ENCODE results near the gene FBXW9.

FBXW9 gene

DNA sequence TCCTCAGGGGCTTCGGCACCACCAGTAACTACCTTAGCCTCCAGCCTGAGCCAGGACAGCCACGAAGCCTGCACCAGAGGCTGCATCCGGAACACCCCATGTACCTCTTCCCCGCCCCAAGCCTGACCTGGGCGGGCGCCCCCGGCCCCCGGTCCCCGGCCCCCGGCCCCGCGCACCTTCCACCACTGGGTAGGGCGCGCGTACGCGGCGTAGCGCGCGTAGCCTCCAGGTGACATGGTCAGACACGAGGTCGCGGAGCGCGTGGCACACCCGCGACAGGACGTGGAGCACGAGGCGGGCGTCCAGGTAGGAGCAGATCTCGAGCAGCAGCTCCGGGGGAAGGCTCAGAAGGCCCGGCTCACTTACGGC lies 450 bp downstream of the FBXW9 start:
- peak overlapping the region; percentile 97 for H3K4me3 ChIP-seq (ENCODE audit: low read depth, low read length)
- no peak for DNase-seq (ENCODE audit: low read depth, low spot score)
- TF ChIP-seq, protein P1, sequence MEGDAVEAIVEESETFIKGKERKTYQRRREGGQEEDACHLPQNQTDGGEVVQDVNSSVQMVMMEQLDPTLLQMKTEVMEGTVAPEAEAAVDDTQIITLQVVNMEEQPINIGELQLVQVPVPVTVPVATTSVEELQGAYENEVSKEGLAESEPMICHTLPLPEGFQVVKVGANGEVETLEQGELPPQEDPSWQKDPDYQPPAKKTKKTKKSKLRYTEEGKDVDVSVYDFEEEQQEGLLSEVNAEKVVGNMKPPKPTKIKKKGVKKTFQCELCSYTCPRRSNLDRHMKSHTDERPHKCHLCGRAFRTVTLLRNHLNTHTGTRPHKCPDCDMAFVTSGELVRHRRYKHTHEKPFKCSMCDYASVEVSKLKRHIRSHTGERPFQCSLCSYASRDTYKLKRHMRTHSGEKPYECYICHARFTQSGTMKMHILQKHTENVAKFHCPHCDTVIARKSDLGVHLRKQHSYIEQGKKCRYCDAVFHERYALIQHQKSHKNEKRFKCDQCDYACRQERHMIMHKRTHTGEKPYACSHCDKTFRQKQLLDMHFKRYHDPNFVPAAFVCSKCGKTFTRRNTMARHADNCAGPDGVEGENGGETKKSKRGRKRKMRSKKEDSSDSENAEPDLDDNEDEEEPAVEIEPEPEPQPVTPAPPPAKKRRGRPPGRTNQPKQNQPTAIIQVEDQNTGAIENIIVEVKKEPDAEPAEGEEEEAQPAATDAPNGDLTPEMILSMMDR (IDR thresholded peaks at IDR 0.05; ENCODE audit: insufficient read depth, low read length, missing control alignments), result no peak
- POLR2A ChIA-PET, result interaction anchor here (0.6 to 2.2 kb wide), 8 partner anchors 9 to 96 kb away, joined by 3 to 12 read pairs (median 4); partner anchors contain the start of genes DHPS, JUNB and TRIR
- CTCF ChIA-PET, result interaction anchor here (1.0 to 2.8 kb wide), 7 partner anchors 8 to 152 kb away, joined by 3 to 17 read pairs (median 6); no protein-coding TSS in a partner anchor

DNA sequence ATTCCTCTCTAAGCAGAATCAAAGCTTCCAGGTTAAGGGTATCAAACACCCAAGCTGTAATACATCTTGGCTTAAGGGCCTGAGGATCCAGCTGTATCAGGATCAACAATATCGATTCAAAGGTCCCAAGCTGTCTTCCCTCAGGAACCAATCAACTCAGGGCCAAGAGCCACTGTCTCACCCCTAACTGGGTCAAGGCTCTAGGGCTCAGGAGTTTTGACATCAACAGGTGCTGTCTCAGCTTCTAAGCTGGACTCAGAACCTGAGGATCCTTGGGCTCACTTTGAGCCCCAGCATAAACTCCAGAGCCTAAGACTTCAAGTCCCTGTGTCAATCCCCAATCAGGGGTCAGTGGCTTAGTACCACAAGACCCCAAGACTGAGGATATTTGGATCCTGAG lies 917 bp downstream of the FBXW9 start:
- ChIA-PET POLR2A (interaction anchor here (2.0 to 2.2 kb wide), 2 partner anchors 14 to 97 kb away, joined by 8 to 12 read pairs; partner anchors contain the start of genes DHPS and JUNB), CTCF (interaction anchor here (1.0 to 2.8 kb wide), 3 partner anchors 9 to 152 kb away, joined by 3 to 17 read pairs (median 4); no protein-coding TSS in a partner anchor)
- peak overlapping the region; percentile 97 for H3K4me3 ChIP-seq (ENCODE audit: low read depth, low read length)
- no peak for DNase-seq (ENCODE audit: low read depth, low spot score)
- TF ChIP-seq, protein P1 (IDR thresholded peaks at IDR 0.05; ENCODE audit: insufficient read depth, low read length, missing control alignments), result no peak

DNA sequence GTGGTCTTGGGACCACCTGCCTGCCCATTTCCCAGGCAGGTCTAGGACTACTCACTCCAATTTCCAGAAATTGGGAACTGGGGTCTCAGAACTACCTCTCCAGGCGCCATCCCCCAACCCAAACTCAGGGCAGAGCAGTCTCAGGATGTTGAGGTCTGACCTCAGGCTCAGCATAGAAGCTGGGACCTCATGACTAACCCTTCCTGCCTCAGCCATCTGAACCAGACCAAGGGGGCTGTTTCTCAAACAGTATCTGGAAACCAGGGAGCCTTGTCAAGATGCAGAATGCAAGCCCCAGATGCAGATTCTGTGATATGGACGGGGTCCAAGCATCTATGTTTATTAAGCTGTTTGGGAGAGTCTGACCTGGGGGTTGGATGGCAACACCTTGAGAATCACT lies 1.3 kb downstream of the FBXW9 start:
- DNase-seq (ENCODE audit: low read depth, low spot score), result no peak
- CTCF ChIA-PET, result interaction anchor here (1.0 to 2.8 kb wide), 3 partner anchors 9 to 152 kb away, joined by 3 to 17 read pairs (median 4); no protein-coding TSS in a partner anchor
- POLR2A ChIA-PET, result interaction anchor here (2.2 kb wide), 1 partner anchor 14 kb away, joined by 12 read pairs; the partner anchor contains the start of gene DHPS

DNA sequence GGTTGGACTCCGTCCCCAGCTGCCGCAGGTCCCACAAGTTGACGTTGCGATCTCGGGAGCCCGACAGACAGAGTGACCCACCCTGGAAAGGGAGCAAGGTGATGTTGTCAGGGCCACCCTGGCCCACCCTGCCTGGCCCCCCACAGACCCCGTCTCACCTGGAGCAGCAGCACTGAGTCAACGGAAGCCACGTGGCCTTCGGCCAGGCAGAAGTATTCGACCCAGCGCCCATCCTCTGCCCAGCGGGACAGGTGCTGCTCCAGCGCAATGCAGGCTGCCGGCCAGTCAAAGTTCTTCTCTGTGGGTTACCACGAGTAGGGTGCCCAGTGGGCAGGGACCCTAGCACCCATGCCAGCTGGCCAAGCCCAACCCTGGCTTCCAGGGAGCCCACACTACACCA lies 1.8 kb downstream of the FBXW9 start:
- no peak for DNase-seq (ENCODE audit: low read depth, low spot score)
- H3K4me3 ChIP-seq (ENCODE audit: low read depth, low read length), result no peak overlapping the region
- CTCF ChIA-PET, result interaction anchor here (1.1 to 2.8 kb wide), 3 partner anchors 18 to 153 kb away, joined by 3 to 17 read pairs (median 5); no protein-coding TSS in a partner anchor
- TF ChIP-seq, protein P1 (IDR thresholded peaks at IDR 0.05; ENCODE audit: insufficient read depth, low read length, missing control alignments), result no peak
- POLR2A ChIA-PET, result interaction anchor here (2.2 kb wide), 1 partner anchor 13 kb away, joined by 12 read pairs; the partner anchor contains the start of gene DHPS

More for the DNA sequence above, 1.3 kb downstream of the FBXW9 start:
- TF ChIP-seq, protein P1 (IDR thresholded peaks at IDR 0.05; ENCODE audit: insufficient read depth, low read length, missing control alignments), result no peak
- no peak overlapping the region; the same call in 1 of the 2 replicates for H3K4me3 ChIP-seq (ENCODE audit: low read depth, low read length)

DNA sequence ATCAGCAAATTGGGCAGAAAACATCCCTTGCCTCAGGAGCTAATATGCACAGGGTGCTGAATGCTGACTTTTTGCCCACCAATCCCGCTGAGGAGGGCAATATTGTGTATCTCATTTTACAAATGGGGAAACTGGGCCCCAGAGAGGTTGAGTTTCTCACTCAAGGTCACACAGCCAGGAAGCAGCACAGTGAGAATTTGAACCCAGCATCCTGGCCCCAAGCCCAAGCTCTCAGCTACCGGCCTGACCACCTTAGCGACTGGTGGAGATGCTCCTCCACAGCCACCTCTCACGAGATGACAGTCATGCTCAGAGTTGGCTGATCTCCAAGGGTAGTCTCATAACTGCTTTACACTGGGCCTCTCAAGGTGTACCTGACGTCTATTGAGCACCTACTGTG lies 3.5 kb downstream of the FBXW9 start:
- DNase-seq (ENCODE audit: low read depth, low spot score), result no peak
- POLR2A ChIA-PET, result no interaction called here
- no peak overlapping the region for H3K4me3 ChIP-seq (ENCODE audit: low read depth, low read length)
- TF ChIP-seq, protein P1 (IDR thresholded peaks at IDR 0.05; ENCODE audit: insufficient read depth, low read length, missing control alignments), result no peak
- CTCF ChIA-PET, result interaction anchor here (1.9 kb wide), 1 partner anchor 16 kb away, joined by 5 read pairs; no protein-coding TSS in a partner anchor

DNA sequence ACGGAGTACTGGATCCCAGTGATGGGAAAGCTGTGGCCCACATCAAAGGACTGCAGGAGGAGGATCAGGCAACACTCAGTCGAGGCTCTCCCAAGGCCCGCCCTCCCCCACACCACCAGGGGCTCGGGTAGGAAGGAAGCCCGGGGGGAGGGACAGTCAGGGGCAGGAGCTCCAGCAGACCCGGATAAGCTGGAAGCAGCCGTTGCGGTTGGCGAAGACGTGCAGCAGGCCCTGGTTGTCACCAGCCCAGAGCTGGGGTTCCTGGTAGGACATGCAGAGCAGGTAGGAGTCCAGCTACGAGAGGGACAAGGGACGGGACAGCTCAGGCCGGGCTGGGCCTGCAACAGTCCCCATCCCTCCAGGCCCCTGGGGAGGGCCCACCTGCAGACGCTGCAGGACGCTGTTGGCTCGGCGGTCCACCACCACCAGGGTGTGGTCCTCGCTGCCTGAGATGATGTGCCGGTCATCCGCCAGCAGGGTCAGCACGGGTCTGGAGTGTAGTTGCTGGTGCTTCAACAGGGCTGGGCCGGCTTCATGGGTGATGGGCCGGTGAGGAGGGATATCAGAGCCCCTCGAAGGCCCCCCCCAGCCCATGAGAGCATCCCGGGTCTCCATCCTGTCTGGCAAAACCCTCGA lies 6.7 kb downstream of the FBXW9 start:
- H3K4me3 ChIP-seq (ENCODE audit: low read depth, low read length), result no peak overlapping the region
- TF ChIP-seq, protein P1 (IDR thresholded peaks at IDR 0.05; ENCODE audit: insufficient read depth, low read length, missing control alignments), result no peak
- CTCF ChIA-PET, result interaction anchor here (0.7 to 1.5 kb wide), 2 partner anchors 14 to 17 kb away, joined by 3 to 7 read pairs; no protein-coding TSS in a partner anchor
- POLR2A ChIA-PET, result interaction anchor here (1.5 kb wide), 1 partner anchor 9 kb away, joined by 4 read pairs; no protein-coding TSS in a partner anchor
- DNase-seq (ENCODE audit: low read depth, low spot score), result no peak

Data from AG04449 (cell line).